ENCODE measurements around the gene SLC39A12. TPM values are rescaled to one million over a fixed set of nuclear protein-coding genes. Genes with fewer than 3 reads are reported as not detected.

The SLC39A12 gene
- total RNA-seq, 3 donors from 2014 or later (not counting 1 experiment from before 2014, with no cell fraction given), result not detected

DNA sequence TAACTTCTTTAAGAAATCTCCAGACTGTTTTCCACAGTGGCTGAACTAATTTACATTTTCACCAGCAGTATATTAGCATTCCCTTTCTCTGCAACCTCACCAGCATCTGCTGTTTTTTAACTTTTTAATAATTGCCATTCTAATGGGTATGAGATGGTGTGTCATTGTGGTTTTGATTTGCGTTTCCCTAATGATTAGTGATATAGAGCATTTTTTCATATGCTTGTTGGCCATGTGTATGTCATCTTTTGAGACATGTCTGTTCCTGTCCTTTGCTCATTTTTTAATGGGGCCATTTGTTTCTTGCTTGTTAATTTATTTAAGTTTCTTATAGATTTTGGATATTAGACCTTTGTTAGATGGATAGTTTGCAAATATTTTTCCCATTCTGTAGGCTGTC is 68.8 kb downstream of the SLC39A12 start:
- H3K4me1 Mint-ChIP-seq, result no peaks in the 10 kb centered on the region
- DNase-seq, result no peak
- intact Hi-C loops (cut with micrococcal nuclease), result no loop called here
- H3K36me3 Mint-ChIP-seq, result peaks cover 18% of the 10 kb centered on the region
- TF ChIP-seq CTCF (IDR thresholded peaks at IDR 0.05), result no peak
- no peak overlapping the region for H3K27ac Mint-ChIP-seq
- Histone ChIP-seq H3K36me3 (ENCODE audit: control insufficient read depth, insufficient read depth, low read length) (no peaks in the 10 kb centered on the region), H3K4me3 (ENCODE audit: low read length) (no peak overlapping the region), H3K4me1 (ENCODE audit: control insufficient read depth, insufficient read depth, low read length) (no peaks in the 10 kb centered on the region), H3K27me3 (ENCODE audit: control insufficient read depth, insufficient read depth, low read length) (no peaks in the 10 kb centered on the region), H3K9me3 (ENCODE audit: control insufficient read depth, insufficient read depth, low read length) (peaks cover 4% of the 10 kb centered on the region), H3K27ac (ENCODE audit: low read length) (no peak overlapping the region)
- no peak for ATAC-seq
- no peaks in the 10 kb centered on the region for H3K27me3 Mint-ChIP-seq (ENCODE audit: low read depth in 2 of 2)
- H3K9me3 Mint-ChIP-seq, result peaks cover 12 to 14% of the 10 kb centered on the region in 2 donors
- H3K4me3 Mint-ChIP-seq, result no peak overlapping the region
- WGBS (ENCODE audit: insufficient coverage), result 81% methylated on average over 1 of the region's 1 CpG

DNA sequence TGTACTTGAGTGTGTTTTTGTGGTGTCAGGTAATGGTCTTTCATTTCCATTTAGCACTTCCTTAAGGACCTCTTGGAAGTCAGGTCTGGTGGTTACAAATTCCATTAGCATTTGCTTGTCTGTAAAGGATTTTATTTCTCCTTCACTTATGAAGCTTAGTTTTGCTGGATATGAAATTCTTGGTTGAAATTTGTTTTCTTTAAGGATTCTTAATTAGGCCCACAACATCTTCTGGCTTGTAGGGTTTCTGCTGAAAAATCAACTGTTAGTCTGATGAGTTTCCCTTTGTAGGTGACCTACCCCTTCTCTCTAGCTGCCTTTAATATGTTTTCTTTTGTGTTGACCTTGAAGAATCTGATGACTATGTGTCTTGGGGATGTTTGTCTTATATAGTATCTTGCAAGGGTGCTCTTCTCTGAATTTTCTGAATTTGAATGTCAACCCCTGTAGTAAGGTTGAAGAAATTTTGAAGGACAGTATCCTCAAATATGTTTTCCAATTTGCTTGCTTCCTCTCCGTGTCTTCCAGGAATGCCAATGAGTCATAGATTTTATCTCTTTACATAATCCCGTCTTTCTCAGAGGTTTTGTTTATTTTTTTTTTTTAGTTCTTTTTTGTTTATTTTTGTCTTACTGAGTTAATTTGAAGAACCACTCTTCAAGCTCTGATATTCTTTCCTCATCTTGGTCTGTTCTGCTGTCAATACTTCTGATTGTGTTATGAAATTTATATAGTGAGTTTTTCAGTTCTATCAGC is 70.2 kb downstream of the SLC39A12 start:
- no CpG with 5 or more reads among the region's 2 CpGs for WGBS (ENCODE audit: insufficient coverage)
- intact Hi-C loops (cut with micrococcal nuclease), result no loop called here
- H3K4me3 ChIP-seq (ENCODE audit: low read length), result no peak overlapping the region
- H3K4me1 ChIP-seq (ENCODE audit: control insufficient read depth, insufficient read depth, low read length), result no peaks in the 10 kb centered on the region
- Mint-ChIP-seq H3K27ac (no peak overlapping the region), H3K9me3 (peaks cover 12 to 14% of the 10 kb centered on the region in 2 donors), H3K4me3 (no peak overlapping the region), H3K4me1 (no peaks in the 10 kb centered on the region), H3K27me3 (ENCODE audit: low read depth in 2 of 2) (no peaks in the 10 kb centered on the region), H3K36me3 (peaks cover 18% of the 10 kb centered on the region)
- H3K36me3 ChIP-seq (ENCODE audit: control insufficient read depth, insufficient read depth, low read length), result no peaks in the 10 kb centered on the region
- TF ChIP-seq CTCF (IDR thresholded peaks at IDR 0.05), result no peak
- no peak overlapping the region for H3K27ac ChIP-seq (ENCODE audit: low read length)
- no peak for DNase-seq
- H3K27me3 ChIP-seq (ENCODE audit: control insufficient read depth, insufficient read depth, low read length), result no peaks in the 10 kb centered on the region
- ATAC-seq, result no peak
- H3K9me3 ChIP-seq (ENCODE audit: control insufficient read depth, insufficient read depth, low read length), result peaks cover 4% of the 10 kb centered on the region

- no peak for TF ChIP-seq CTCF (IDR thresholded peaks at IDR 0.05)
- DNase-seq, result no peak
- no peaks in the 10 kb centered on the region for H3K36me3 ChIP-seq (ENCODE audit: control insufficient read depth, insufficient read depth, low read length)
- no peaks in the 10 kb centered on the region for H3K9me3 Mint-ChIP-seq
- H3K4me1 ChIP-seq (ENCODE audit: control insufficient read depth, insufficient read depth, low read length), result no peaks in the 10 kb centered on the region
- H3K27me3 ChIP-seq (ENCODE audit: control insufficient read depth, insufficient read depth, low read length), result no peaks in the 10 kb centered on the region
- H3K9me3 ChIP-seq (ENCODE audit: control insufficient read depth, insufficient read depth, low read length), result no peaks in the 10 kb centered on the region
- H3K36me3 Mint-ChIP-seq, result no peaks in the 10 kb centered on the region
- no peaks in the 10 kb centered on the region for H3K4me1 Mint-ChIP-seq
- no peak overlapping the region for H3K27ac ChIP-seq (ENCODE audit: low read length)
- no peak overlapping the region for H3K27ac Mint-ChIP-seq
- intact Hi-C loops (cut with micrococcal nuclease), result no loop called here
- H3K4me3 Mint-ChIP-seq, result no peak overlapping the region
- H3K4me3 ChIP-seq (ENCODE audit: low read length), result no peak overlapping the region
- WGBS (ENCODE audit: insufficient coverage), result 89% methylated on average over 2 of the region's 4 CpGs
- ATAC-seq, result no peak
- H3K27me3 Mint-ChIP-seq (ENCODE audit: low read depth in 2 of 2), result no peaks in the 10 kb centered on the region
These were observed 91.7 kb downstream of the SLC39A12 start for GRCh38 chr10:18043148-18044006.

Data from natural killer cell (primary cell).